ENCODE measurements around the gene MYMK. TPM values are rescaled to one million over a fixed set of nuclear protein-coding genes. Genes with fewer than 3 reads are reported as not detected.

The MYMK gene
- total RNA-seq, 1 donor from 2014 or later: not detected

DNA sequence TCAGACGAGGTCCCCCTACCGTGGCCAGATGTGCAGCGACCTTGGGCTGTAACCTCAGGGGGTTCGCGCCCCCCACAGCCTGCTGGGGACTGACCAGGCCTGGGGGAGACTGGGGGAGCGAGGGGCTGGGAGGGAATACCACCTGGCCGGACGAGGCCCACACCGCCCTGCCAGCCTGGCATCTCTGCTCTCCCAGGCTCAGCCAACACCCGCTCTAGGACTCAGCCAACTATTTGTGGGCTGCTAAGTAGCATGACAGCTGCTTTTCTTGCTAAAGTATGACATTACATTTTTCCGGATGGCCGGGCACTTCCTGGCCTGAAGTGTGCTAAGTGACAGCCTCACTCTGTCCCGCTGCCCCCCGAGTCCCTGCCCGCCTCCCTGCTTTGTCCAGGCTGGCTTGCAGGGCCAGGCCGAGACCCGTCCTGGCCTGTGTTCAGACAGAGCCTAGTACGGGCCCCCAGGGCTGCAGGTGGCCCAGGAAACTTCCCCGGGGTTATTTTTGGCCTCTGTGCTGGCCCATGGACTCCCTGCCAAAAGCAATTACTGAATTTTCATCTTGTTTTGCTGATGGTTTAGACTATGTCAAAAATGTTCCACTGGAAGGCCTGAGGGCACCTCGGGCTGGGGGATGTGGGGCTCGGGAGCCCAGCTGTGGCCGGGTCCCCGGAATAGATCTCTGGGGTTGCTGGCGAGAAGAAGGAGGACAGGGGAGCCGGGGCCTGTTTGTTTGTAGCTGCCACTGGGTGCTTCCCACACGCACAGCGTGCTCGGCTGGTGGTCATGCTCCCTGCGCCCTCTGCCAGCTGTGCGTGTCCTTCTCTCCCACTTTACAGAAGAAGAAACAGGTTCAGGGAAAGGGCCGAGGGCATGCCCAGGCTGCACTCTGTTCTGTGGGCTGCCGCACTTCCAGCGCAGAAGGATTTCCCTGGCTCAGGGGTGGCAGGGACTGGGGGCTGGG lies 32.4 kb downstream of the MYMK start:
- TF ChIP-seq, protein P1, sequence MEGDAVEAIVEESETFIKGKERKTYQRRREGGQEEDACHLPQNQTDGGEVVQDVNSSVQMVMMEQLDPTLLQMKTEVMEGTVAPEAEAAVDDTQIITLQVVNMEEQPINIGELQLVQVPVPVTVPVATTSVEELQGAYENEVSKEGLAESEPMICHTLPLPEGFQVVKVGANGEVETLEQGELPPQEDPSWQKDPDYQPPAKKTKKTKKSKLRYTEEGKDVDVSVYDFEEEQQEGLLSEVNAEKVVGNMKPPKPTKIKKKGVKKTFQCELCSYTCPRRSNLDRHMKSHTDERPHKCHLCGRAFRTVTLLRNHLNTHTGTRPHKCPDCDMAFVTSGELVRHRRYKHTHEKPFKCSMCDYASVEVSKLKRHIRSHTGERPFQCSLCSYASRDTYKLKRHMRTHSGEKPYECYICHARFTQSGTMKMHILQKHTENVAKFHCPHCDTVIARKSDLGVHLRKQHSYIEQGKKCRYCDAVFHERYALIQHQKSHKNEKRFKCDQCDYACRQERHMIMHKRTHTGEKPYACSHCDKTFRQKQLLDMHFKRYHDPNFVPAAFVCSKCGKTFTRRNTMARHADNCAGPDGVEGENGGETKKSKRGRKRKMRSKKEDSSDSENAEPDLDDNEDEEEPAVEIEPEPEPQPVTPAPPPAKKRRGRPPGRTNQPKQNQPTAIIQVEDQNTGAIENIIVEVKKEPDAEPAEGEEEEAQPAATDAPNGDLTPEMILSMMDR (IDR thresholded peaks at IDR 0.05; ENCODE audit: unreplicated experiment): no peak
- no peak overlapping the region for H3K27ac Mint-ChIP-seq
- no peaks in the 10 kb centered on the region for H3K36me3 Mint-ChIP-seq (ENCODE audit: insufficient read depth)
- no peak overlapping the region for H3K4me3 Mint-ChIP-seq (ENCODE audit: low read depth)
- peaks cover 6% of the 10 kb centered on the region for H3K27me3 Mint-ChIP-seq
- DNase-seq (ENCODE audit: low spot score, unreplicated experiment): no peak
- H3K9me3 Mint-ChIP-seq (ENCODE audit: low read depth): no peaks in the 10 kb centered on the region
- no peaks in the 10 kb centered on the region for H3K4me1 Mint-ChIP-seq (ENCODE audit: low read depth)

DNA sequence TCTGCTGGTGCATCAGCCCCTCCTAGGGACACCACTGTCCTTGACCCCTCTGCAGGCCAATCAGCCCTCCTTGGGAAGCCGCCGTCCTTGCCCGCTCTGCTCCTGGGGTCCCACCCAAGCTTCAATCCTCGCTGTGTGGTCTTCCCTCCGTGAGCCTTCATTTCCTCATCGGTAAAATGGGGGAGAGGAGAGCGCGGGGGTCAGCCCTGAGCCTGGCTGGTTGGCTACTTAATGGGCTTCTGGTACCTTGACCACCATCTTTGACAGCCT lies 33.2 kb downstream of the MYMK start:
- Mint-ChIP-seq H3K36me3 (ENCODE audit: insufficient read depth) (no peaks in the 10 kb centered on the region), H3K4me3 (ENCODE audit: low read depth) (no peak overlapping the region), H3K4me1 (ENCODE audit: low read depth) (no peaks in the 10 kb centered on the region), H3K27me3 (peaks cover 6% of the 10 kb centered on the region), H3K9me3 (ENCODE audit: low read depth) (no peaks in the 10 kb centered on the region), H3K27ac (no peak overlapping the region)
- TF ChIP-seq, protein P1 (IDR thresholded peaks at IDR 0.05; ENCODE audit: unreplicated experiment): no peak
- no peak for DNase-seq (ENCODE audit: low spot score, unreplicated experiment)

DNA sequence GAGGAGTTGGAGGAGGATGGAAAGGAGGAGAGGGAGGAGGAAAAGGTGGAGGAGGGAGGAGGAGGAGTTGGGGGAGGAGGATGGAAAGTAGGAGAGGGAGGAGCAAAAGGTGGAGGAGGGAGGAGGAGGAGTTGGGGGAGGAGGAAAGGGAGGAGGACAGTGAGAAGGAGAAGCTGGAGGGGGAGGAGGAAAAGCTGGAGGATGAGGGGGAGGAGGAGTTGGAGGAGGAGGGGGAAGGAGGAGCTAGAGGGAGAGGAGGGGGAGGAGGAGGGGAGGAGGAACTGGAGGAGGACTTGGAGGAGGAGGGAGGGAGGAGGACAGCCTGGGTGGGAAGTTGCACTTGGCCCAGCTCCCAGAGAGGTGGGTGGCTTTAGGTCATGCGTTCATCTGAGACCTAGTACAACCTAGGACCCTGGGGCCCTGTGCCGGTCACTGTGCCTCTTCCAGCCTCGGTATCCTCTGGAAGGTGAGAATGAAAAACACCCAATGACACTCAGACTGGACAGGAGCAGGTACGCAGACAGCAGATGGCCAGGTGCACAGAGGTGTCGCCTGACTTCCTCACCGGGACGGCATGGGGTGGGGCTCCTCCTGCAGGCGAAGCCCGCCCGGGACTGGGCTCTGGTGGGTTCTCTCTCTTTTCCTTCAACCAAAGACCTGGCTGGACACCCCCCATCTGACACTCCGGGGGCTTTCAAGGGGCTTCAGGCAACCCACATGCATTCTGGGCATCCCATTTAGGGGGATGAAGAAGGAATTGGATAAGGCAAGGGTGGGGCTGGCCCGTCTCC lies 33.7 kb downstream of the MYMK start:
- no peaks in the 10 kb centered on the region for H3K4me1 Mint-ChIP-seq (ENCODE audit: low read depth)
- DNase-seq (ENCODE audit: low spot score, unreplicated experiment): no peak
- peaks cover 6% of the 10 kb centered on the region for H3K27me3 Mint-ChIP-seq
- H3K27ac Mint-ChIP-seq: no peak overlapping the region
- no peaks in the 10 kb centered on the region for H3K36me3 Mint-ChIP-seq (ENCODE audit: insufficient read depth)
- no peaks in the 10 kb centered on the region for H3K9me3 Mint-ChIP-seq (ENCODE audit: low read depth)
- TF ChIP-seq, protein P1 (IDR thresholded peaks at IDR 0.05; ENCODE audit: unreplicated experiment): no peak
- no peak overlapping the region for H3K4me3 Mint-ChIP-seq (ENCODE audit: low read depth)

DNA sequence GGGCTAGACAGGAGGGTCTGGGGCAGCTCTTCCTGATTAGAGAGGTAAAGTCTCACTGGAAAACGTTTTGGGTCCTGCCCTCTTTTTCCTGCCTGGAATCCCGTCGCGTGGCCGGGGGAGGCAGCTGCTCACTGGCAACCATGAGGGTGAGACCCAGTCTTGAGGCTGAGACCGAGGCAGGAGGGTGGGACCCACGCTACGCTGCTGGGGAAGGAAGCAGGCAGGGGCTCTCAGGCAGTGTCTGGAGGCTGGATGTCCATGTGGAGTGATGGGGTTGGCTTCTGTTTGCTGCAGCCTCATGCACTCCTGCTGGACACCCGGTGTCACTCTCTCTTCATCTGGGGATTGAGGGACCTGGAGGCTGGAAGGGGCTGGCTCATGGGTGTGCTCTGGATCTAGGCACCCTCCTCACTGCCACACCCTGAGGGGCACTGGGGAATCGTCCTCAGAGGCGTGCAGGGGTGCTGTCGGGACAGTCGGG lies 34.5 kb downstream of the MYMK start:
- Mint-ChIP-seq H3K4me3 (ENCODE audit: low read depth) (no peak overlapping the region), H3K27me3 (peaks cover 6% of the 10 kb centered on the region), H3K4me1 (ENCODE audit: low read depth) (no peaks in the 10 kb centered on the region), H3K36me3 (ENCODE audit: insufficient read depth) (no peaks in the 10 kb centered on the region), H3K9me3 (ENCODE audit: low read depth) (no peaks in the 10 kb centered on the region), H3K27ac (no peak overlapping the region)
- TF ChIP-seq, protein P1 (IDR thresholded peaks at IDR 0.05; ENCODE audit: unreplicated experiment): no peak
- DNase-seq (ENCODE audit: low spot score, unreplicated experiment): no peak
